Sigmoid colon (tissue), 7 donors: ENCODE data around the gene FAM204A. TPM values are rescaled to one million over a fixed set of nuclear protein-coding genes. Genes with fewer than 3 reads are reported as not detected.

Source experiments
- DNase-seq: peaks from one replicate; pipeline ENCODE4 v3.0.0-alpha.2; 2019
- H3K27ac ChIP-seq, 4 donors: fragments of 200-600 bp; sonication (generic); one replicate each; pipeline ENCODE4 v1.5.1; 2016 to 2019; ENCODE audit warnings: mild to moderate bottlenecking in 1 of 4
- H3K27me3 ChIP-seq, 3 donors: fragments of 200-600 bp; sonication (generic); one replicate each; pipeline ENCODE4 v1.5.1; 2019; ENCODE audit warnings: mild to moderate bottlenecking in 1 of 3
- H3K36me3 ChIP-seq, 4 donors: fragments of 200-600 bp; sonication (generic); one replicate each; pipeline ENCODE4 v1.5.1; 2016 to 2019
- H3K4me1 ChIP-seq, 4 donors: fragments of 200-600 bp; sonication (generic); one replicate each; pipeline ENCODE4 v1.5.1; 2017 to 2019
- H3K4me3 ChIP-seq, 4 donors: fragments of 200-600 bp; sonication (generic); one replicate each; pipeline ENCODE4 v1.5.1; 2017 to 2019; ENCODE audit warnings: mild to moderate bottlenecking in 2 of 4, moderate library complexity in 1 of 4
- H3K9me3 ChIP-seq, 4 donors: fragments of 200-600 bp in 3 of 4; sonication (generic) in 3 of 4; one replicate each; pipeline versions ENCODE4 v1.5.1 to v1.6.1; 2013 to 2019
- CTCF ChIP-seq, 4 experiments: fragments of 450-650 bp in 3 of 4; fragments of 200-600 bp in 1 of 4; IDR thresholded peaks; one replicate each; pipeline ENCODE4 v1.5.1; 2016 to 2019; ENCODE audit warnings: antibody characterized with exemption in 4 of 4, mild to moderate bottlenecking in 3 of 4, moderate library complexity in 2 of 4
- EP300 ChIP-seq, 4 donors: sonication (generic); formaldehyde crosslinking; IDR thresholded peaks; one replicate each; pipeline ENCODE4 v1.6.1; 2017; ENCODE audit warnings: antibody characterized with exemption in 4 of 4
- POLR2A ChIP-seq, 2 donors: fragments of 450-650 bp; IDR thresholded peaks; one replicate each; pipeline ENCODE4 v1.6.1; 2016; ENCODE audit warnings: antibody characterized with exemption in 2 of 2, mild to moderate bottlenecking in 2 of 2, moderate library complexity in 2 of 2
- POLR2AphosphoS5 ChIP-seq, 4 donors: sonication (generic); formaldehyde crosslinking; IDR thresholded peaks; one replicate each; pipeline ENCODE4 v1.6.1; 2017; ENCODE audit warnings: antibody characterized with exemption in 4 of 4
- WGBS, 2 donors: extraction: QIAGEN DNeasy Blood & Tissue Kit; methylation state at CpG; one replicate each; pipeline ENCODE4 v1.1.7; 2013; 5-methylcytosine and 5-hydroxymethylcytosine counted together
- intact Hi-C: fragments of 100-400 bp; cut with DNase I; formaldehyde crosslinking; loops from one replicate; pipeline ENCODE4 v1.15.1; 2023
- polyA plus RNA-seq, 3 donors: library from polyadenylated mRNA; stranded (reverse); fragments of 200-250 nt; gene quantifications; one replicate each; pipeline ENCODE4 v1.2.3, GENCODE V29; 2013
- total RNA-seq, 4 donors: library from RNA; depleted of rRNA; stranded (reverse); fragments of >200 nt; gene quantifications; one replicate each; pipeline ENCODE4 v1.1.0, GENCODE V29; 2016
- donor health status: healthy with polysubstance abuse.
- donor health status: Bipolar disorder and iron deficiency.
- donor health status: healthy.

The FAM204A gene
- total and polyA plus RNA-seq, 7 donors: 40.6 to 83.1 (median 60.1) TPM

- Histone ChIP-seq H3K27me3 (no peaks in the 10 kb centered on the region), H3K4me1 (peaks cover 0 to 15% (median 10%) of the 10 kb centered on the region in 4 donors), H3K36me3 (peaks cover 0 to 80% (median 17%) of the 10 kb centered on the region in 4 donors), H3K9me3 (no peaks in the 10 kb centered on the region), H3K27ac (no peak overlapping the region), H3K4me3 (no peak overlapping the region)
- intact Hi-C loops: no loop called here
- TF ChIP-seq EP300 (IDR thresholded peaks at IDR 0.05): no peak
- no peak for TF ChIP-seq POLR2AphosphoS5 (IDR thresholded peaks at IDR 0.05)
- no peak for TF ChIP-seq CTCF (IDR thresholded peaks at IDR 0.05)
- no peak for TF ChIP-seq POLR2A (IDR thresholded peaks at IDR 0.05)
- no peak for DNase-seq
- WGBS, 2 donors: 90 to 96% methylated on average over 2 of the region's 2 CpGs
Observed at GRCh38 chr10:118324140-118324539, 18.0 kb downstream of the FAM204A start.

GRCh38 chr10:118321724-118322575, 20.2 kb downstream of the FAM204A start:
- intact Hi-C loops: no loop called here
- no peak for TF ChIP-seq CTCF (IDR thresholded peaks at IDR 0.05)
- no peak for TF ChIP-seq POLR2AphosphoS5 (IDR thresholded peaks at IDR 0.05)
- no peak for TF ChIP-seq EP300 (IDR thresholded peaks at IDR 0.05)
- no peak for TF ChIP-seq POLR2A (IDR thresholded peaks at IDR 0.05)
- Histone ChIP-seq H3K9me3 (no peaks in the 10 kb centered on the region), H3K27ac (peak overlapping the region in 3 of 4 donors; percentile 2 to 47 (median 20)), H3K4me1 (peaks cover 0 to 15% (median 10%) of the 10 kb centered on the region in 4 donors), H3K36me3 (peaks cover 0 to 58% (median 12%) of the 10 kb centered on the region in 4 donors), H3K4me3 (no peak overlapping the region), H3K27me3 (no peaks in the 10 kb centered on the region)
- DNase-seq: no peak
- WGBS, 2 donors: 50 to 80% methylated on average over 6 of the region's 6 CpGs

GRCh38 chr10:118315629-118316028, 26.5 kb downstream of the FAM204A start:
- 87 to 89% methylated on average over 6 of the region's 6 CpGs for WGBS, 2 donors
- Histone ChIP-seq H3K27ac (no peak overlapping the region), H3K4me3 (no peak overlapping the region), H3K27me3 (no peaks in the 10 kb centered on the region), H3K4me1 (peaks cover 0 to 19% (median 10%) of the 10 kb centered on the region in 4 donors), H3K9me3 (no peaks in the 10 kb centered on the region), H3K36me3 (peaks cover 0 to 22% (median under 1%) of the 10 kb centered on the region in 4 donors)
- intact Hi-C loops: no loop called here
- DNase-seq: no peak
- TF ChIP-seq EP300 (IDR thresholded peaks at IDR 0.05) (no peak), POLR2AphosphoS5 (IDR thresholded peaks at IDR 0.05) (no peak), CTCF (IDR thresholded peaks at IDR 0.05) (no peak), POLR2A (IDR thresholded peaks at IDR 0.05) (no peak)

GRCh38 chr10:118314882-118315281, 27.2 kb downstream of the FAM204A start:
- intact Hi-C loops: no loop called here
- WGBS, 2 donors: 87 to 95% methylated on average over 4 of the region's 4 CpGs
- no peak for DNase-seq
- no peaks in the 10 kb centered on the region for H3K9me3 ChIP-seq
- peaks cover 0 to 24% (median 1%) of the 10 kb centered on the region in 4 donors for H3K36me3 ChIP-seq
- no peaks in the 10 kb centered on the region for H3K27me3 ChIP-seq
- H3K27ac ChIP-seq: no peak overlapping the region
- H3K4me1 ChIP-seq: peaks cover 0 to 19% (median 12%) of the 10 kb centered on the region in 4 donors
- no peak overlapping the region for H3K4me3 ChIP-seq
- TF ChIP-seq EP300 (IDR thresholded peaks at IDR 0.05) (no peak), POLR2AphosphoS5 (IDR thresholded peaks at IDR 0.05) (peak in 1 of 4 donors; percentile 22), POLR2A (IDR thresholded peaks at IDR 0.05) (no peak), CTCF (IDR thresholded peaks at IDR 0.05) (no peak)
